ENCODE data around the gene VASP. TPM values are rescaled to one million over a fixed set of nuclear protein-coding genes. Genes with fewer than 3 reads are reported as not detected.

Gene VASP
- total and polyA plus RNA-seq, 2 of the 13 experiments (the other 11 are each of a cell fraction or from before 2014, with no cell fraction given) = 41.8 to 67.1 TPM

DNA sequence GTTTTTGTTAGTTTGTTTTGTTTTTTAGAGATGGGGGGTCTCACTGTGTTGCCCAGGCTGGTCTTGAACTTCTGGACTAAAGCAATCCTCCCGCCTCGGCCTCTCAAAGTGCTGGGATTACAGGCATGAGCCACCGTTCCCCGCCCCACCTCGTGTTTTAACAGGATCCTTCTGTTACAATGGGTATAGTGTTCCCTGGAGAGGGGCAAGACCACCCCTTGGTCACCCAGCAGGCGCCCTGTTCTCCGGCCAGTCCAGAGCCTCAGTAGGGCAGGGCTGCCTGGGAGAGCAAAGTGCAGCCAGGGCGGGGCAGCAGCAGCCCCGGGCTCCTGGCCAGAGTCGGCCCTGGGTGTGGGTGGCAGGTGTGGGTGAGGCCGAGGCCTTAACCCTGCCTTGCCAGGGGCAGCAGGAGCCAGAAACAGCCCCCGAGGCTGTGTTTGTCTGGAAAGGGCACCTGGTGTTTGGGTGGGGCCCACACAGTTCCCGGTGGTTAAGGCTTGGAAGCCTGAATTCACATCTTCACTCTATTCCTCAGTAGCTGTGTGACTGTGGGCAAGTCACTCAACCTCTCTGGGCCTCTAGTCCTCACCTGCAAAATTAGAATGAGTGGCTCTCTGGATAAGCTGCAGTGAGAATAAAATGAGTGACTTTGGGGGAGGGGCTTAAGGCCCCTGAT is 7.2 kb downstream of the VASP start (continued):
- TF ChIP-seq CEBPG (CRISPR knock-in tag; IDR thresholded peaks at IDR 0.05) (peak; percentile 32; the same call in 1 of the 2 replicates), RBAK (CRISPR knock-in tag; IDR thresholded peaks at IDR 0.05) (no peak), ZNF232 (CRISPR knock-in tag; IDR thresholded peaks at IDR 0.05; ENCODE audit: borderline replicate concordance) (peak; percentile 61; the same call in 1 of the 2 replicates), ZSCAN20 (CRISPR knock-in tag; IDR thresholded peaks at IDR 0.05; ENCODE audit: borderline replicate concordance) (no peak), ZNF616 (CRISPR knock-in tag; IDR thresholded peaks at IDR 0.05; ENCODE audit: low read depth) (no peak), ZNF460 (CRISPR knock-in tag; IDR thresholded peaks at IDR 0.05; ENCODE audit: borderline replicate concordance) (no peak), ZNF788 (CRISPR knock-in tag; IDR thresholded peaks at IDR 0.05; ENCODE audit: borderline replicate concordance) (peak; percentile 58; the same call in 1 of the 2 replicates), ZNF569 (CRISPR knock-in tag; IDR thresholded peaks at IDR 0.05; ENCODE audit: borderline replicate concordance) (no peak), AGO1 (IDR thresholded peaks at IDR 0.05; ENCODE audit: low read depth, low read length, poor library complexity, severe bottlenecking) (no peak)
- TF ChIP-seq, protein P1, sequence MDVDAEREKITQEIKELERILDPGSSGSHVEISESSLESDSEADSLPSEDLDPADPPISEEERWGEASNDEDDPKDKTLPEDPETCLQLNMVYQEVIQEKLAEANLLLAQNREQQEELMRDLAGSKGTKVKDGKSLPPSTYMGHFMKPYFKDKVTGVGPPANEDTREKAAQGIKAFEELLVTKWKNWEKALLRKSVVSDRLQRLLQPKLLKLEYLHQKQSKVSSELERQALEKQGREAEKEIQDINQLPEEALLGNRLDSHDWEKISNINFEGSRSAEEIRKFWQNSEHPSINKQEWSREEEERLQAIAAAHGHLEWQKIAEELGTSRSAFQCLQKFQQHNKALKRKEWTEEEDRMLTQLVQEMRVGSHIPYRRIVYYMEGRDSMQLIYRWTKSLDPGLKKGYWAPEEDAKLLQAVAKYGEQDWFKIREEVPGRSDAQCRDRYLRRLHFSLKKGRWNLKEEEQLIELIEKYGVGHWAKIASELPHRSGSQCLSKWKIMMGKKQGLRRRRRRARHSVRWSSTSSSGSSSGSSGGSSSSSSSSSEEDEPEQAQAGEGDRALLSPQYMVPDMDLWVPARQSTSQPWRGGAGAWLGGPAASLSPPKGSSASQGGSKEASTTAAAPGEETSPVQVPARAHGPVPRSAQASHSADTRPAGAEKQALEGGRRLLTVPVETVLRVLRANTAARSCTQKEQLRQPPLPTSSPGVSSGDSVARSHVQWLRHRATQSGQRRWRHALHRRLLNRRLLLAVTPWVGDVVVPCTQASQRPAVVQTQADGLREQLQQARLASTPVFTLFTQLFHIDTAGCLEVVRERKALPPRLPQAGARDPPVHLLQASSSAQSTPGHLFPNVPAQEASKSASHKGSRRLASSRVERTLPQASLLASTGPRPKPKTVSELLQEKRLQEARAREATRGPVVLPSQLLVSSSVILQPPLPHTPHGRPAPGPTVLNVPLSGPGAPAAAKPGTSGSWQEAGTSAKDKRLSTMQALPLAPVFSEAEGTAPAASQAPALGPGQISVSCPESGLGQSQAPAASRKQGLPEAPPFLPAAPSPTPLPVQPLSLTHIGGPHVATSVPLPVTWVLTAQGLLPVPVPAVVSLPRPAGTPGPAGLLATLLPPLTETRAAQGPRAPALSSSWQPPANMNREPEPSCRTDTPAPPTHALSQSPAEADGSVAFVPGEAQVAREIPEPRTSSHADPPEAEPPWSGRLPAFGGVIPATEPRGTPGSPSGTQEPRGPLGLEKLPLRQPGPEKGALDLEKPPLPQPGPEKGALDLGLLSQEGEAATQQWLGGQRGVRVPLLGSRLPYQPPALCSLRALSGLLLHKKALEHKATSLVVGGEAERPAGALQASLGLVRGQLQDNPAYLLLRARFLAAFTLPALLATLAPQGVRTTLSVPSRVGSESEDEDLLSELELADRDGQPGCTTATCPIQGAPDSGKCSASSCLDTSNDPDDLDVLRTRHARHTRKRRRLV (CRISPR knock-in tag; IDR thresholded peaks at IDR 0.05) = no peak
- TF ChIP-seq, protein P2, sequence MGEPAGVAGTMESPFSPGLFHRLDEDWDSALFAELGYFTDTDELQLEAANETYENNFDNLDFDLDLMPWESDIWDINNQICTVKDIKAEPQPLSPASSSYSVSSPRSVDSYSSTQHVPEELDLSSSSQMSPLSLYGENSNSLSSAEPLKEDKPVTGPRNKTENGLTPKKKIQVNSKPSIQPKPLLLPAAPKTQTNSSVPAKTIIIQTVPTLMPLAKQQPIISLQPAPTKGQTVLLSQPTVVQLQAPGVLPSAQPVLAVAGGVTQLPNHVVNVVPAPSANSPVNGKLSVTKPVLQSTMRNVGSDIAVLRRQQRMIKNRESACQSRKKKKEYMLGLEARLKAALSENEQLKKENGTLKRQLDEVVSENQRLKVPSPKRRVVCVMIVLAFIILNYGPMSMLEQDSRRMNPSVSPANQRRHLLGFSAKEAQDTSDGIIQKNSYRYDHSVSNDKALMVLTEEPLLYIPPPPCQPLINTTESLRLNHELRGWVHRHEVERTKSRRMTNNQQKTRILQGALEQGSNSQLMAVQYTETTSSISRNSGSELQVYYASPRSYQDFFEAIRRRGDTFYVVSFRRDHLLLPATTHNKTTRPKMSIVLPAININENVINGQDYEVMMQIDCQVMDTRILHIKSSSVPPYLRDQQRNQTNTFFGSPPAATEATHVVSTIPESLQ (CRISPR knock-in tag; conservative IDR thresholded peaks at IDR 0.05) = no peak
- TF ChIP-seq, protein P3, sequence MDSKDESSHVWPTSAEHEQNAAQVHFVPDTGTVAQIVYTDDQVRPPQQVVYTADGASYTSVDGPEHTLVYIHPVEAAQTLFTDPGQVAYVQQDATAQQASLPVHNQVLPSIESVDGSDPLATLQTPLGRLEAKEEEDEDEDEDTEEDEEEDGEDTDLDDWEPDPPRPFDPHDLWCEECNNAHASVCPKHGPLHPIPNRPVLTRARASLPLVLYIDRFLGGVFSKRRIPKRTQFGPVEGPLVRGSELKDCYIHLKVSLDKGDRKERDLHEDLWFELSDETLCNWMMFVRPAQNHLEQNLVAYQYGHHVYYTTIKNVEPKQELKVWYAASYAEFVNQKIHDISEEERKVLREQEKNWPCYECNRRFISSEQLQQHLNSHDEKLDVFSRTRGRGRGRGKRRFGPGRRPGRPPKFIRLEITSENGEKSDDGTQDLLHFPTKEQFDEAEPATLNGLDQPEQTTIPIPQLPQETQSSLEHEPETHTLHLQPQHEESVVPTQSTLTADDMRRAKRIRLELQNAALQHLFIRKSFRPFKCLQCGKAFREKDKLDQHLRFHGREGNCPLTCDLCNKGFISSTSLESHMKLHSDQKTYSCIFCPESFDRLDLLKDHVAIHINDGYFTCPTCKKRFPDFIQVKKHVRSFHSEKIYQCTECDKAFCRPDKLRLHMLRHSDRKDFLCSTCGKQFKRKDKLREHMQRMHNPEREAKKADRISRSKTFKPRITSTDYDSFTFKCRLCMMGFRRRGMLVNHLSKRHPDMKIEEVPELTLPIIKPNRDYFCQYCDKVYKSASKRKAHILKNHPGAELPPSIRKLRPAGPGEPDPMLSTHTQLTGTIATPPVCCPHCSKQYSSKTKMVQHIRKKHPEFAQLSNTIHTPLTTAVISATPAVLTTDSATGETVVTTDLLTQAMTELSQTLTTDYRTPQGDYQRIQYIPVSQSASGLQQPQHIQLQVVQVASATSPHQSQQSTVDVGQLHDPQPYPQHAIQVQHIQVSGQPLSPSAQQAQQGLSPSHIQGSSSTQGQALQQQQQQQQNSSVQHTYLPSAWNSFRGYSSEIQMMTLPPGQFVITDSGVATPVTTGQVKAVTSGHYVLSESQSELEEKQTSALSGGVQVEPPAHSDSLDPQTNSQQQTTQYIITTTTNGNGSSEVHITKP (CRISPR knock-in tag; IDR thresholded peaks at IDR 0.05; ENCODE audit: low read depth) = peak; percentile 61; the same call in 1 of the 2 replicates
- TF ChIP-seq, protein P4, sequence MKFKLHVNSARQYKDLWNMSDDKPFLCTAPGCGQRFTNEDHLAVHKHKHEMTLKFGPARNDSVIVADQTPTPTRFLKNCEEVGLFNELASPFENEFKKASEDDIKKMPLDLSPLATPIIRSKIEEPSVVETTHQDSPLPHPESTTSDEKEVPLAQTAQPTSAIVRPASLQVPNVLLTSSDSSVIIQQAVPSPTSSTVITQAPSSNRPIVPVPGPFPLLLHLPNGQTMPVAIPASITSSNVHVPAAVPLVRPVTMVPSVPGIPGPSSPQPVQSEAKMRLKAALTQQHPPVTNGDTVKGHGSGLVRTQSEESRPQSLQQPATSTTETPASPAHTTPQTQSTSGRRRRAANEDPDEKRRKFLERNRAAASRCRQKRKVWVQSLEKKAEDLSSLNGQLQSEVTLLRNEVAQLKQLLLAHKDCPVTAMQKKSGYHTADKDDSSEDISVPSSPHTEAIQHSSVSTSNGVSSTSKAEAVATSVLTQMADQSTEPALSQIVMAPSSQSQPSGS (CRISPR knock-in tag; IDR thresholded peaks at IDR 0.05) = peak; percentile 70; the same call in 1 of the 2 replicates
